Effector memory CD8-positive, alpha-beta T cell (primary cell): ENCODE results near the gene NEFH.
A peak's percentile ranks its signal among the peaks of the same experiment; 100 is the strongest.
"Not testable (repeated sequence)": the region's sequence is repeated elsewhere in the genome, so short reads cannot be mapped to it uniquely, and the experiment has no call there.

Experiments used
- ATAC-seq: fragments of 150-1000 bp; cut with Tn5 transposase; replicated peaks from 2 replicates; pipeline ENCODE4 v1.10.0; 2021; ENCODE audit warnings: mild to moderate bottlenecking, moderate library complexity
- DNase-seq, 3 experiments: peaks; one replicate each; pipeline ENCODE4 v3.0.0; 2021
- H3K27ac Mint-ChIP-seq, 2 donors: one replicate each; pipeline ENCODE4 v1.8.0; 2022; ENCODE audit warnings: mild to moderate bottlenecking in 2 of 2, mixed read lengths in 2 of 2, moderate library complexity in 2 of 2
- H3K27me3 Mint-ChIP-seq, 2 donors: one replicate each; pipeline ENCODE4 v1.8.0; 2022; ENCODE audit warnings: mixed read lengths in 2 of 2
- H3K36me3 Mint-ChIP-seq: one replicate; pipeline ENCODE4 v1.8.0; 2022; ENCODE audit warnings: mild to moderate bottlenecking, moderate library complexity, mixed read lengths; ENCODE audit not compliant: insufficient read depth
- H3K4me1 Mint-ChIP-seq, 2 donors: one replicate each; pipeline ENCODE4 v1.8.0; 2022; ENCODE audit warnings: low read depth in 2 of 2, mixed read lengths in 2 of 2
- H3K4me3 Mint-ChIP-seq, 2 donors: one replicate each; pipeline ENCODE4 v1.8.0; 2022; ENCODE audit warnings: mild to moderate bottlenecking in 2 of 2, mixed read lengths in 2 of 2, moderate library complexity in 2 of 2
- H3K9me3 Mint-ChIP-seq, 2 donors: one replicate each; pipeline ENCODE4 v1.8.0; 2022; ENCODE audit warnings: mixed read lengths in 2 of 2
- total RNA-seq, 9 experiments: gene quantifications; one replicate each; lab custom pipeline; 2026; lab: John Stamatoyannopoulos, UW

NEFH gene
- total RNA-seq, result 1.4 to 13.9 (median 3.7) reads per million in 9 experiments

GRCh38 chr22:29479417-29480261 is at the start of gene NEFH:
NEFH (plus strand) TSS chr22:29480218; CDS start chr22:29480263, 45 bp downstream.
- DNase-seq, result no peak
- H3K4me3 Mint-ChIP-seq, result peak within 1 kb of the TSS; percentile 57 to 61
- no peak for ATAC-seq
- H3K27ac Mint-ChIP-seq, result no peak within 1 kb of the TSS
- H3K9me3 Mint-ChIP-seq, result no peaks in the 10 kb centered on the region
- peaks cover 11 to 19% of the 10 kb centered on the region in 2 donors for H3K4me1 Mint-ChIP-seq
- H3K27me3 Mint-ChIP-seq, result peaks cover 40 to 65% of the 10 kb centered on the region in 2 donors
- no peaks in the 10 kb centered on the region for H3K36me3 Mint-ChIP-seq

- Mint-ChIP-seq H3K27me3 (peaks cover 25 to 54% of the 10 kb centered on the region in 2 donors), H3K36me3 (no peaks in the 10 kb centered on the region), H3K4me3 (no peak overlapping the region), H3K27ac (no peak overlapping the region), H3K9me3 (no peaks in the 10 kb centered on the region), H3K4me1 (no peaks in the 10 kb centered on the region)
- DNase-seq (no peak), ATAC-seq (no peak)
These were observed 48.0 kb upstream of the NEFH start for GRCh38 chr22:29431986-29432385.

GRCh38 chr22:29433856-29434255 is 46.2 kb upstream of the NEFH start:
- H3K27me3 Mint-ChIP-seq, result peaks cover 25 to 54% of the 10 kb centered on the region in 2 donors
- H3K36me3 Mint-ChIP-seq, result no peaks in the 10 kb centered on the region
- no peak overlapping the region for H3K4me3 Mint-ChIP-seq
- no peaks in the 10 kb centered on the region for H3K4me1 Mint-ChIP-seq
- ATAC-seq, result no peak
- no peak overlapping the region for H3K27ac Mint-ChIP-seq
- no peak for DNase-seq
- H3K9me3 Mint-ChIP-seq, result no peaks in the 10 kb centered on the region

GRCh38 chr22:29434288-29434687 is 45.7 kb upstream of the NEFH start:
- no peak for ATAC-seq
- H3K9me3 Mint-ChIP-seq, result no peaks in the 10 kb centered on the region
- no peak for DNase-seq
- H3K27ac Mint-ChIP-seq, result no peak overlapping the region
- peaks cover 25 to 54% of the 10 kb centered on the region in 2 donors for H3K27me3 Mint-ChIP-seq
- H3K4me1 Mint-ChIP-seq, result no peaks in the 10 kb centered on the region
- H3K4me3 Mint-ChIP-seq, result no peak overlapping the region
- no peaks in the 10 kb centered on the region for H3K36me3 Mint-ChIP-seq

GRCh38 chr22:29435236-29436136 is 44.5 kb upstream of the NEFH start:
- ATAC-seq, result no peak
- Mint-ChIP-seq H3K27ac (no peak overlapping the region), H3K9me3 (no peaks in the 10 kb centered on the region), H3K4me1 (no peaks in the 10 kb centered on the region), H3K36me3 (no peaks in the 10 kb centered on the region), H3K4me3 (no peak overlapping the region), H3K27me3 (peaks cover 25 to 54% of the 10 kb centered on the region in 2 donors)
- DNase-seq, result no peak

- H3K4me1 Mint-ChIP-seq, ATAC-seq, H3K27ac Mint-ChIP-seq, H3K9me3 Mint-ChIP-seq, DNase-seq, H3K36me3 Mint-ChIP-seq, H3K4me3 Mint-ChIP-seq: not testable (repeated sequence)
- peaks cover 22 to 41% of the 10 kb centered on the region in 2 donors for H3K27me3 Mint-ChIP-seq
These were observed 41.7 kb upstream of the NEFH start, which contains the start of gene RFPL1 for GRCh38 chr22:29438283-29438682. RFPL1 (plus strand) TSS chr22:29438583.

GRCh38 chr22:29442976-29443375 is 37.0 kb upstream of the NEFH start:
- Mint-ChIP-seq H3K36me3 (no peaks in the 10 kb centered on the region), H3K27ac (no peak overlapping the region), H3K27me3 (peaks cover 13% of the 10 kb centered on the region in 2 donors), H3K9me3 (no peaks in the 10 kb centered on the region), H3K4me3 (no peak overlapping the region), H3K4me1 (no peaks in the 10 kb centered on the region)
- no peak for DNase-seq
- no peak for ATAC-seq

- Mint-ChIP-seq H3K4me3 (no peak overlapping the region), H3K9me3 (no peaks in the 10 kb centered on the region), H3K27me3 (peaks cover 13% of the 10 kb centered on the region in 2 donors), H3K36me3 (no peaks in the 10 kb centered on the region), H3K27ac (no peak overlapping the region), H3K4me1 (no peaks in the 10 kb centered on the region)
- ATAC-seq, result no peak
- DNase-seq, result no peak
These were observed 36.6 kb upstream of the NEFH start for GRCh38 chr22:29443452-29443851.

- Mint-ChIP-seq H3K9me3 (no peaks in the 10 kb centered on the region), H3K4me3 (no peak overlapping the region), H3K4me1 (no peaks in the 10 kb centered on the region), H3K36me3 (no peaks in the 10 kb centered on the region), H3K27ac (no peak overlapping the region), H3K27me3 (peaks cover 13% of the 10 kb centered on the region in 2 donors)
- DNase-seq, result no peak
- ATAC-seq, result no peak
These were observed 35.9 kb upstream of the NEFH start for GRCh38 chr22:29443861-29444792.

- DNase-seq (no peak), ATAC-seq (no peak)
- no peak overlapping the region for H3K27ac Mint-ChIP-seq
- peaks cover 13% of the 10 kb centered on the region in 2 donors for H3K27me3 Mint-ChIP-seq
- H3K4me3 Mint-ChIP-seq, result no peak overlapping the region
- no peaks in the 10 kb centered on the region for H3K4me1 Mint-ChIP-seq
- H3K9me3 Mint-ChIP-seq, result no peaks in the 10 kb centered on the region
- H3K36me3 Mint-ChIP-seq, result peaks cover 3% of the 10 kb centered on the region
These were observed 34.5 kb upstream of the NEFH start for GRCh38 chr22:29445508-29445907.

GRCh38 chr22:29447906-29448305 is 32.1 kb upstream of the NEFH start:
- Mint-ChIP-seq H3K4me3 (no peak overlapping the region), H3K27me3 (peaks cover 4 to 6% of the 10 kb centered on the region in 2 donors), H3K4me1 (no peaks in the 10 kb centered on the region), H3K9me3 (no peaks in the 10 kb centered on the region), H3K36me3 (peaks cover 3% of the 10 kb centered on the region), H3K27ac (no peak overlapping the region)
- DNase-seq, result no peak
- no peak for ATAC-seq

GRCh38 chr22:29449296-29449875 is 30.6 kb upstream of the NEFH start:
- no peak for ATAC-seq
- Mint-ChIP-seq H3K36me3 (peaks cover 3% of the 10 kb centered on the region), H3K4me3 (no peak overlapping the region), H3K27me3 (peaks cover 0 to under 1% of the 10 kb centered on the region in 2 donors), H3K4me1 (no peaks in the 10 kb centered on the region), H3K27ac (no peak overlapping the region), H3K9me3 (no peaks in the 10 kb centered on the region)
- no peak for DNase-seq
